NCI-H128 (cell line): Measurements from ENCODE around the gene BSG.

Experiments used
- DNase-seq: peaks from one replicate; lab custom pipeline; 2025; ENCODE audit not compliant: unreplicated experiment; lab: John Stamatoyannopoulos, UW

BSG gene

GRCh38 chr19:572140-572742 lies at the start of gene BSG:
Gene BSG (plus strand): TSS chr19:572596. CDS start chr19:572635, 39 bp downstream.
- peak; percentile 97 for DNase-seq

- no peak for DNase-seq
Measured at GRCh38 chr19:522726-523125, 49.7 kb upstream of the BSG start.

GRCh38 chr19:524062-524674 lies 48.2 kb upstream of the BSG start:
- DNase-seq: no peak

- no peak for DNase-seq
Measured at GRCh38 chr19:525029-525428, 47.4 kb upstream of the BSG start.

GRCh38 chr19:525857-526419 lies 46.5 kb upstream of the BSG start:
- DNase-seq: no peak

GRCh38 chr19:530134-531008 lies 42.0 kb upstream of the BSG start:
- no peak for DNase-seq

- peak; percentile 65 for DNase-seq
Measured at GRCh38 chr19:531009-531752, 41.2 kb upstream of the BSG start.

- DNase-seq: no peak
Measured at GRCh38 chr19:531753-532560, 40.4 kb upstream of the BSG start, which contains the start of gene CDC34. Gene CDC34 (plus strand): TSS chr19:531760. CDS start chr19:531932, 172 bp downstream.

- no peak for DNase-seq
Measured at GRCh38 chr19:532561-533363, 39.6 kb upstream of the BSG start.

- no peak for DNase-seq
Measured at GRCh38 chr19:533364-534058, 38.9 kb upstream of the BSG start.

GRCh38 chr19:534088-534487 lies 38.3 kb upstream of the BSG start:
- no peak for DNase-seq

- no peak for DNase-seq
Measured at GRCh38 chr19:535017-535835, 37.2 kb upstream of the BSG start.

- DNase-seq: no peak
Measured at GRCh38 chr19:536031-536880, 36.1 kb upstream of the BSG start.

- DNase-seq: no peak
Measured at GRCh38 chr19:536881-537404, 35.5 kb upstream of the BSG start.

- DNase-seq: no peak
Measured at GRCh38 chr19:538641-539428, 33.6 kb upstream of the BSG start.
